NCI-H2171 treated with DMSO at 0.1 percent for 48 hours (cell line): Measurements from ENCODE around the gene LMO2.
"Not testable (repeated sequence)": the region's sequence is repeated elsewhere in the genome, so short reads cannot be mapped to it uniquely, and the experiment has no call there.

ENCODE experiments used
- DNase-seq: peaks from one replicate; lab custom pipeline; 2025; lab: John Stamatoyannopoulos, UW

Gene LMO2

DNA sequence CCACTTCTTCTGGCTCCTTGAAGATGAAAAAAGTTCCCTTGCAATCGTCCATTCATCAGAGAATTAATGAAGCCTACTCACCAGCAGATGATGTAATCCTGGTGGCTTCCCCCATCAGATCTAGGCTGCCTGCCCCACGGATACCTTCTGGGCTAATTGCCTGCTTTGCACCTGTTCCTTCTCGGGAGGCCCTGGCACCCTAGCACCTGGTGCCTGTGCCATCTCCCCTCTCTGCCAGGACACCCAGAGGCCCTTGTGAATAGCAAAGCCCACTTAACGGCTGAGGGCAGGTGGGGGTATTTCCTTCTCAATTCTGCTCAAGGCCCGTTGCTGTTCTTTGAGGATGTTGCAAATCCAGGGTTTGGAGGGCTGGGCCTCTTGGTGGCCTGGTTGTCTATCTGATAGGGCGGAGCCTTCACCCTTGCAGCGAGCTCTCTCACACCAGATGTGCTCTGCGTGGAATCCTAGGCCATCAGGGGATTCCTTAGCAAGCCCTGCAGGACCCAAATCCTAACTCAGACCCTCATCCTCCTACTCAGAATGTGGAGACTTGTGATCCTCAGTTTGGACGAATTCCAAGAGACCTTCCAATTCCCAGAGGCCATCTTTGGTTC lies at the start of gene LMO2:
Gene LMO2 (minus strand): TSS at position 363 of the 614 bp plus-strand sequence. CDS start 22,360 bp downstream, outside the sequence.
- peak; percentile 93 for DNase-seq

DNA sequence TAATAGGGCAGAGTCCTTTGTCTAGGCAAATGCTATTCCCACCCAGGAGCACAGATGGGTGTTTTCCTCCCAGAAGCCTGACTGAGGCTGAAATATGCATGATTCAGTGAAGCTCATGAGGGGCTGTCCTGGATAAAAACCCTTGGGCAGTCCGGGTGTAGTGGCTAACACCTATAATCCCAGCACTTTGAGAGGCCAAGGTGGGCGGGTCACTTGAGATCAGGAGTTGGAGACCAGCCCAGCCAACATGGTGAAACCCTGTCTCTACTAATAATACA lies 48.6 kb upstream of the LMO2 start:
- no peak for DNase-seq

DNA sequence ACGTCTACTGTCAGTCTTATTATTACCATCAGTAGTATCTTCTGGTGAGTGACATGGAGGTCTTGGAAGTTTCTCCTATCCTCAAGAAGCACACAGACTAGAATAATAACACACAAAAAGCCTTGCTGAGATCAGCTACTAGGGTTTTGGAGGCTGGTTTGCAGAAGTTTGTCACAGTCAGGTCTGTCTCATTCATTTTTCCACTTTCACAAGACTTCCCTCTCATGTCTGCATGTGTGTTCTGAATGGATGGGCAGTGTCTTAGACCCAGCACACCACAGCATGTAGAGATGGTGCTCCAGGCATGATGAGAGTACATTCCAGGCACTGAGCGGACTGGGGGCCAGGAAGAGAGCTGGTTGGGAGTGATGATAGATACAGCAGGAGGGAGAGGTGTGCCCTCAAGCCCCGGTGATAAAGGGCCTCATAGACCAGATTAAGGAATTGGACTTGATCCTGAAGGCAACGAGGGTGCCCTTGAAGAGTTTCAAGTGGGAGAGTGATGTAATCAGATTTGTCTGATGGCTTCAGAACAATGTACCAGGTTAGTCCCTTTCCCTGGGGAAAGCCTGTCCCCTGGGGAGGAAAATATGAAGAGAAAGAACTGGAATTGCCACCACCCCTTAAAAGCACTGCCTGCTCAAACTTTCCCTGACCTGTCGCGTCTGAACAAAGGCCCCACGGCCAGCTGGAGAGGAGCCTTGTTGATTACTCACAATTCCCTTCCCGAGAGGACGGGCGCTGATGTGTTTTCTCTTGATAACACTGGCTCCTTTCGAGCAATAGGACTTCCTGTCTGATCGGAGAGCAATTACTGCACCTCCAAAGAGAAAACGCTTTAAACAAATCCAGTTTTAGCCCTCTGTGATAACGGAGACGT lies 45.1 kb upstream of the LMO2 start:
- no peak for DNase-seq

DNA sequence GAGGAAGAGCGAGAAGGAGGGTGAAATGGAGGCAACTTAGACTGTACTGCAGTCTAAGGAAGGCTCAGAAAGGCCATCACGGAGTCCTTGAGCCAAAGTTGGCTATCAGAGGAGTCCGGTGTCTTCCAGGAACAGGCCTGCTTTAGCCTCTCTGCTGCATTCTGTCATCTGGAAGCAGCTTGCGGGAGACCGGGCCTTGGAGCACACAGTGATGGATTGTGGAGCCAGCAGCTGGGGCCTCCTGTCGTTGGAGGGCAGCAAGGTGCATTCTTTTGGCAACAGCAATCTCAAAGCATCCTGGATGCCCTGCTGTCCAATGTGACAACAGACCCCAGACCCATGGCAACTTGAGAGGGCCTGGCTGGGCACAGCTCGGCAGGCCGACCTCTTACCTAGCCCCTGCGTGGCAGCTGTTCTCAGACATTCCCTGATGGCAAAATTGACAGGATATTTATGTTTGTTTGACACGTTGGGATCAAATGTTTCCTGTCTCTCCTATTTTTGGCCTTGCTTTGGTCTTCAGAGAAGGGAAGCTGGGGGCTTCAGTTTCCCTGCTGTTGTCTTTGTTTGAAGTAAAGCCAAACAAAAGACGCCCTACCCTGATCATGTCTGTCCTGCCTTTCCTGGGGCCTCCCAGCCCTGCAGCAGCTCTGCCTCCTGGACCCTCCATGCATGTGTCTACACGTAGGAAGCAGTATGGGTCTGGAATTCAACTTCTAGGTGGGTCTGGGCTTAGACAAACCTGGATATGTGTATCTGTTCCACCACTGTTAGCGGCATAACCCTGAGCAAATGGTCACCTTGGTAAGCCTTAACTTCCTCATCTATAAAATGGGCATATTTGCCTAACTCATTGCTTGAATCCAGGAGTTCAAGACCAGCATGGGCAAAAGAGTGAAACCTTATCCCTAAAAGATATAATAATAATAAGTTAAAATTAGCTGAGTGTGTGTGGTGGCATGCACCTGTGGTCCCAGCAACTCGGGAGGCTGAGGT lies 43.9 kb upstream of the LMO2 start:
- DNase-seq = no peak

DNA sequence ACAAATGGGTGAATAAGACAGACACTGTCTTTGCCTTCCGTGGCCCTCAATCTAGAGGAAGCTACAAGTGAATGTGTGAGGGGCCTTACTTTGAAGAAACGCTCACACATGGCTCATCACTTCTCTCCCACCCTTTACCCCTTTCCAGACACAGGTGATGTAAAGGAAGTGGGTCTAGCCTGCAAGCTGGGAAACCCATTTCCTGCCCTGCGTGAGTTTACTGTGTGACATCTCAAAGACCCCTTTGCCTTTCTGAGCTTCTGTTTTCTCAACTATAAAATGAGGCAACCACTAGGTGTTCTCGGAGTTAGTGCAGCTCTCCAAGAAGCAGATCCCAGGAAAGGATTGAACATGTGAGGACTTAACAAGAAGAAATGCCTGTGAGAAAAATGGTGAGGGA lies 43.1 kb upstream of the LMO2 start:
- no peak for DNase-seq

DNA sequence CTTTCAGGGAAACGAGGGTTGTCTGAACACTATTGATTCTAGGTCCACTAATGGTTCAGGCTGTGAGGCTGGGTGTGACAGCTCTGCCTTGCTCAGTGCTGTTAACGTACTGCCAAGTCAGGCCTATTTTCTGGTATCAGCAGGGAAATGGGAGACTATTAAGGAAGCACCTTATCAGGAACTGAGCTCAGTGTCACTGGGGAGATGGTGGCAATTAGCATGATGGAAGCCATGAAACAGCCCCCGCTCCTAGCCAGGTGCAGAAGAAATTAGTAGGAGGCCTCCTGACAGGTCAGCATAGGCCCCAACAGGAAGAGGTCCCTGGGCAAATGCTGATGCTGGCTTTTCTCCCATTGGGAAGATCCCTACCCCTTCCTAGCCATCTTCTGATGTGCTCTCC lies 42.6 kb upstream of the LMO2 start:
- DNase-seq = no peak

DNA sequence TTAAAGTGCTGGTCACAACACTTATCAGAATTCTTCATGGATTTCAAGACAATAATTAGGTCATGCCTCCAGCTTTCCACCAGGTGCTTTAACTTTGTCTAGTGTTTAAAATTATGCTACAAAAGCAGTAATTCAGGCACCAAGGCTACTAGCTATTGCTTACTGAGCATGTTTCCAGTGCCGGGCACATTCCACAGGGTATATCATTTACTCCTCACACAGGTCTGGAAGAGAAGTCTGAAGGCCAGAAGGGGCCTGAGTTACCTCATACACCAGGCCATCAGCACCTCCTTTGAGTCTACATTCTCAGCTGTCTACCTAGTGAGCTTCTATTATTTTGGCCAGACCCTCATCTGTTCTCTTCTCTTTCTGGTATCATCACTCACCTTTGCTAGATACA lies 41.7 kb upstream of the LMO2 start:
- DNase-seq = no peak

DNA sequence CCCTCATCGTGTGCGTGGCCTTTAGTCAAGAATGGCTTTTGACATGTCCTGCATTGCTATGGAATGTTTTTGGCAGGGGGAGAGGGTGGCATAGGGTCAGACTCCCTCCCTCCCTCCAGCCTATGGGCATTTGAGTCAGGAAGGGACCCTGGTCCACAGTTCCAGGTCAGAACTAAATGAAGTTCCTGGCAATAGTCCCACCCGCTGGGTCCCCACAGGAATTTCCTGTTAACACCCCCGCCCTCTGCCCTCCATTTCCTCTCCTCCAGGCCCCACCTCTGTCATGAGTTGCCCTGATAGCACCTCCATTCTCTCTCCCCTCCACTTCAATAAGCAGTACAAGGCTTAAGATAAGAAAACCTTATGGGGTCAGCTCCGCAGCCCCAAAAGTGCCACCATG lies 40.8 kb upstream of the LMO2 start:
- no peak for DNase-seq

DNA sequence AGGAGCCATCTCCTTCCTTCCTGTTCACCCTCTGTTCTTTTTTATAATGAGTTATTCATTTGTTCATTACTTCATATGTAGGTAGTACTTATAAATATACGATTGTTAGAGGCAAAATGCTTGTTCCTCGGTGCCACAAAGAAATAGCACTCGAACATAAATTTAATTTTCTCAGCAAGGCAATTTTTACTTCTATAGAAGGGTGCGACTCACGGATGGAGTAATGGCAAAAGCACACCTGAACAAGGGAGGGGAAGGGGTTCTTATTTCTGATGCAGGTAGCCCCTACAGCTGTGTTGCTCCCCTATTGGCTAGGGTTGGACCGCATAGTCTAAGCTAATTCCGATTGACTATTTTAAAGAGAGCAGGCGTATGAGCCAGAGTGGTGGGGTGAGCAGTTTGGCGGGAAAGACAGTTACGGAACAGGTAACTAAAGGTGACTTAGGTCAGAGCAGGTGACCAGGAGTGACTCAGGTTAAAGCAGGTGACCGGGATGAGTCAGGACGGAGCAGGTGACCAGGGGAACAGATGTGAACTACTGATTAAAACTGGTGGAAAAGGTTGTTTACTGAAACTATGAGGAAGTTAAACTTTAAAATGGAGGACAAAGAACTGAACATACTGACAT lies 40.0 kb upstream of the LMO2 start:
- not testable (repeated sequence) for DNase-seq

DNA sequence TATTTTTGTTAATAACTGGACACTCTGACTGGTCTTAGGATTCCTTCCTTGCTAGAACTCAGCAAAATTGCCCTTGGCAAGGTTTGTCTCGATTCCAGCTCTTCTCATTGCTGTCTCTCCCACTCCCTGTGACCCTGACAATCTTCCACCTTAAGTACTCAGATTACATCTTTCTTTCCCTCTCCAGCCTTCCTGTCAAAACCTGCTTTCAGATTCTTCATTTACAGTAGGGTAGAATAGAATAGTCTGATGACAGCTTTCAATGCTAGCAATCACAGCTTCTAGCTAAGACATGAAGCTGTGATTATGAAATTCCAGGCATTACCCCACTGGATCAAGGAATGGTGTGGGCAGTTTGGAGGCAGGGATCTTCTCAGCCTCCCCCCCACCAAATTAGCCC lies 39.2 kb upstream of the LMO2 start:
- peak; percentile 46 for DNase-seq

DNA sequence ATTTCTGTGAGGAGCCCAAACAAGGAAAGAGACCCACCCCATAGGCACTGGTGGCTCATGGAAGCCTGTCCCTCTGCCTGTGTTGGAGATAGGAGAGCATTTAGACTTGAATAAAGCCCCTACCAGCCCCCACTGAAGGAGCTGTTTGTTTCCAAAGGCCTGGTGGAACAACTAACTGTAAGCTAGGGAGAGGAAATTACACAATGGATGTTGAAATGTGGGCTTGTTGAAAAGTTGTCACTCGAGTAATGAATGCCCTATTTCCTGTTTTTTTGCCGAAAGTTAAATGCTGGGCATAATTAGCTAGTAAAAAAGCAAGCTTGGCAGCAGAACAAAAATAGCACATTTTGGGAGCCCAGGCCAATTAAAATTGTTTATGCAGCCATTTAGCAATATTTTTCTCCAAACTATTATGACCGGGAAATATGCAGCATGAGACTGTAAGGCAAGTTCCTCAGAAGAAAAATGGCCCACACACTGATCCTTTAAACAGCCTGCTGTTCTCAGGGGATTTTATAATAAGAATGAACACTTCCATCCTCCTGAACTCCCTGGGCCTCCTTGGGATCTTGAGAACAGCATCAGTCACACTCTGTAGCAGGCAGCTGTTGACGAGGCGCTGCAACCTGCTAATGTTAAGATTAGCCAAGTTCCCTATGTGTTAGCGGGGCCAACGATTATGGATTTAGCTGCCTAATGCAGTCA lies 38.6 kb upstream of the LMO2 start:
- DNase-seq = peak; percentile 64

DNA sequence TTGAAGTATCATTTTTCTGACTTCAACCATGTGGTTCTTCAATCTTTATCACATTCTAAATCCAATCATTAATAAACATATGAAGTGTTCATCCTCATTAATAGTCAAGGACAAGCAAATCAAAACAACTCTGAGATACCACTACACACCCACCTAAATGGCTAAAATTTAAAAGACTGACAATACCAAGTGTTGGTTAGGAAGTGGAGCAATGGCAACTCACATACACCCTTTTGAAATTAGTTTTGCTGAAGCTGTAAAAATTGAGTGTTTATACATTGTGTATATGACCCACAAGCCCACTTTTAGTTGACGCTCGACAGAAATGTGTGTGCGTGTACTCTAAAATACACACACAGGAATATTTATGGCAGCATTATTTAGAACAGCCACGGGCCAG lies 36.7 kb upstream of the LMO2 start:
- DNase-seq = no peak

DNA sequence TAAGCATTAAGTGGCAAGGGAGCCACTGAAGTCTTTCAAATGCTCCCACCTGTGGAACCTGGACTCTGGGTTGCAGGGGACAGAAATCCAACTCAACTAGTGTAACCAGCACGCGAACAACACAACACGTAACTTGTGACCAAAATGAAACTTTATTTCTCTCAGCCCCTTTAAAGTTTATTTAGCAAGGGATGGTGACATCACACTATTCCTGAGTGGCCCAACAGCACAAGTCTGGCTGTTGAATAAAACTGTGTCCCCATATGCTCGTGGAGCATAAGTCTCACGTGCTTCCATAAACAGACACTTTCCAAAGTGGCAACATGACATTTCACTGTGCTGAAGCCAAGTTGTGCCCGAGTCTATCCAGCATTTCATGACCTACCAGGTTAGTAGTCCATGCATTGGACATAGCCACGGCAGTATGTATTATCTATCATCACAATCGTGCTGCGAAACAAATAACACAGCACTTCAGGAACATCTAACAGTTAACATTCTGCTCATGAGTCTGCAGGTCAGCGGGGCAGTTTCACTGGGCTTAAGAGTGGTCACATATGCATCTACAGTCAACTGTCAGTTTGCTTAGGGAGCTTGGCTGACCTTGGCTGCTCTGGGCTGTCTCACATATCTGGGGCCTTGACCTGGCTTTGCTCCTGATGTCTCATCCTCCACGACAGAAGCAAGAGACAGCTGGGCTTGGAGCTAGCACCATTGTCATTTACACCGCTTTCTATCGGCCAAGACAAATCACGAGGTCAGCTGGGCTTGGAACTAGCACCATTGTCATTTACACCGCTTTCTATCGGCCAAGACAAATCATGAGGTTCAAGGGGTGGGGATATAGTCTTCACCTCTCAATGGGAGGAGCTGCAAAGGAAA lies 35.0 kb upstream of the LMO2 start:
- no peak for DNase-seq

DNA sequence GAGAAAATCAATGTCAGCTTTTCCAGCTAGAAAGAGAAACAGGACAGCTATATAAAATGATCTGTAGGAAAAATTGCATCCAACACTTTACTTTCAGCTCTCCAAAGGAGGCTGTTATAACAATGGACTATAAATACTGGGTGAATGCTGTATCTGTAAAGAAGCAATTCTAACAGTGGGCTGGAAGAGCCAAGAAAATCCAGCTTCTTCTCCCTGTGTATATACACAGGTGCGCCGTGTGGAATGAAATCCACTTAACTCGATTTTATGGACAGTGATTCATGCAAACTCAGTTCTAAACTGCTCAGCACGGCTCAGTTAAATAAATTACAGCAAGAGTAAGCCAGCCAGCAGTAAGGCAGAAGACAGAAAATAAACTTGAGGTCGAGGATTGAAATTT lies 32.5 kb upstream of the LMO2 start:
- DNase-seq = no peak

DNA sequence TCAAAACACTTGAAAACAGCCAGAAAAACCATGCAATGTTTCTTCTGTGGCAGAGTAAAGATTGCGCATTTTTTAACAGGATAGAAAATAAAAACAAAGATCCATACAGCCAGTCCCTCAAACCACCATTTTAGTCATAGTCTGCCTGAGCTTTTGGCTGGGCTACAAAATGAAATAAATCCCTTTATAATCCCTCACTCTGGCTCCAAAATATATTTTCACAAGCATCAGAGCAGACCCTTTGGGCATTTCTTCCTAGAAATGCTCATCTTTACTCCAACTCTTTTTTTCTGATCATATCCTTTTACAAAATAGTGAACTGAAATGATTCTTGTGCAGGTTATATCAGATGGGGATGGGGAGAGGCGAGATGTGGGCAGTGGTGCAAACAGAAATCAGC lies 31.8 kb upstream of the LMO2 start:
- no peak for DNase-seq

DNA sequence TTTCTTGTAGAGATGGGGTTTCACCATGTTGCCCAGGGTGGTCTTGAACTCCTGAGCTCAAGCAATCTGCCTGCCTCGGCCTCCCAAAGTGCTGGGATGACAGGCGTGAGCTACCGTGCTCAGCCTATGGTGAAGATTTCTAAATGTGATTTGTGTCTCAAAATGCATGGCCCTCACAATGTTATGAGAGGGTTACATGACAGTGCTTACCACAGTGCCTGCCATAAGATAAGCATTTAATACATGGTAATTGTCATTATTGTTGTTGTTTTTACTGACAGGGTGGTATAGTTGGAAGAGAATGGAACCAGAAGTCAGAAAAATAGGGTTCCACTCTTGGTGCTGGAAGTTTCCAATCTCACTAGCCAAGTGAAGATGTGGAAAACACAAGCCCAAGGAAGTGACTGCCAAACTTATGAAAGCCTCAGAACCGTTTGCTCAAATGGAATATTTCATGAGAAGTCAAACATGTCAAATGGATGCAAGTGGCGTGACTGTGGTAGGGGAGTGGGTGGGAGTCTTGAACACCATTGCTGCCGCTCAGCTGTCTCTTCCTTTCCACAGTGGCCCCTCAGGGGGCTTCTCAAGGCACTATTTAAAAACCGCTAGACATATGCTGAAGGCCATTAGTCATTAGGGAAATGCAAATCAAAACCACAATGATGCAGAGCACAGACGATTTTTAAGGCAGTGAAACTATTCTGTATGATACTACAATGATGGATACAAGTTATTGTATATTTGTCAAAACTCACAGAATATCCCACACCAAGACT lies 29.1 kb upstream of the LMO2 start:
- no peak for DNase-seq

DNA sequence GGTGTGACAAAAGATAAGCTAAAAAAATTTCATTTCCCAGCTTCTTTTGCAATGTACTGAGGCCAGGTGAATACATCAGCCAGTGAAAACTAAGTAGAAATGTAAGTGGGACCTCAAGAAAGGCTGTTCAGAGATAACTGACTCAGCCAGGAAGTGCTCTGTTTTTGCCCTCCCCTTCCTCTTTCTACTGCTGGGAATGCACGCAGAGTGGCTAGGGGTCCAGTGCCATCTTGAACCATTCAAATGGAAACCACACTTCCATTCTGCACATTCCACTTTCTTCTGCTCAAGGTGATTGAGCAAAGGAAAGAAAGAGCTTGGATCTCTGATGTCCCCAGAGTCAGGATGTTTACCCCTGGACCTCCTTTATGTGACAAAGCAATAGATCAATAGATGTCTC lies 27.8 kb upstream of the LMO2 start:
- no peak for DNase-seq

DNA sequence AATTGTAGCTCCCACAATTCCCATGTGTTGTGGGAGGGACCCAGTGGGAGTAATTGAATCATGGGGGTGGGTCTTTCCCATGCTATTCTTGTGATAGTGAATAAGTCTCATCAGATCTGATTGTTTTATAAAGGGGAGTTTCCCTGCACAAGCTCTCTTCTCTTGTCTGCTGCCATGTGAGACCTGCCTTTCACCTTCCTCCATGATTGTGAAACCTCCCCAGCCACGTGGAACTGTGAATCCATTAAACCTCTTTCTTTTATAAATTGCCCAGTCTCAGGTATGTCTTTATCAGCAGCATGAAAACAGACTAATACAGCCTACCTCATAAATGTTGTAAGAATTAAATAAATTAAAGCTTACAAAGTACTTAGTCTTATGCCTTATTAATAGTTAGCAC lies 25.5 kb upstream of the LMO2 start:
- DNase-seq = not testable (repeated sequence)

DNA sequence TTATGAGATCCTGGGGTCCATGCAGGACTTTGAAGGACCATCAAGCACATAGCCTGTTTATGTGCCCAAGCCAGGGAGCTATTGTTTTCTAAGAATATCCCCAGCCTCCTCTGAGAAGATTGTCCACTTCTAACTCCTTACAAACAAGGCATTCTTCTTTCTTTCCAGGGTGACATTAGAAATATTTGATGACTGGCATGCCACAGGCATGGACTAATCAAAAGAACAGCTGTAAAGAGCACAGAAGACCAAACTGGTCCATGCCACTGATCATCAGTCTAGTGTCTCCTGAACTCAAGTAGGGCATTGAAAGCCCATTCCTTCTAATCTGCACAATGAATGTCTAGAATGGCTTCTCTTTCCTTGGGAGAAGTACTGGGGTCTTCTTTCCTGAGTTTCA lies 24.9 kb upstream of the LMO2 start:
- DNase-seq = no peak

DNA sequence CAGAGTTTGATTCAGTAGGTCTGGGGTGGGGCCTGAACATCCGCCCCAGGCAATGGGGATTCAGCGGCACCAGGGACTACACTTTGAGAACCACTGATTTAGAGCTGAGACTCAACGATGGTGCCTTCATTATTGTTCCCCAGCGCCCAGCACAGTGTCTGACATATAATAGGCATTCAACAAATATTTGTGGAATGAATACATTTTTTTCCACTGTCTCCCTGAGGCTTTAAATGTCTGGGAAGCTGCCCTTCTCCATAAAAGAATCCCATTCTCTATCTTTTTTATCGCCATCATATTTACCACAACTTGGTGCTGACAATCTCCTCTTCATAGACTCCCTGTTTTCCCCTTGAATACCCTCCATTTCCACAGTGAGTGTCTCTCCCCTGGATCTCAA lies 23.6 kb upstream of the LMO2 start:
- DNase-seq = no peak
